HepG2 (cell line): ENCODE measurements around the gene SNX24. TPM values are rescaled to one million over a fixed set of nuclear protein-coding genes. Genes with fewer than 3 reads are reported as not detected.

Experiments used
- ATAC-seq: fragments of 200-7000 bp; cut with Tn5 transposase; 3 replicates; pipeline ENCODE4 v1.9.1; 2020; ENCODE audit warnings: mild to moderate bottlenecking, moderate library complexity
- BruUV-seq: library from RNA; stranded (reverse); fragments of 400-500 nt; replicated peaks from 2 replicates; lab custom pipeline; 2021; lab: Mats Ljungman, UMichigan
- CTCF ChIA-PET: fragments of 300-600 bp; formaldehyde crosslinking; extraction: SDS; loops from one replicate; lab custom pipeline; 2021; ENCODE audit warnings: low total read pairs, inconsistent platforms, low intra/inter-chr PET ratio; lab: Yijun Ruan, JAX
- POLR2A ChIA-PET: fragments of 350-600 bp; sonication (Branson Sonifier 250); formaldehyde crosslinking; loops from one replicate; lab custom pipeline; 2020; ENCODE audit warnings: antibody characterized with exemption, inconsistent platforms; lab: Yijun Ruan, JAX
- DNase-seq: peaks from one replicate; pipeline ENCODE4 v3.0.0-alpha.2; 2015; ENCODE audit warnings: low spot score
- FAIRE-seq: peaks from 3 replicates; lab custom pipeline; 2011; peaks lifted over from hg19 to GRCh38; lab: Jason Lieb, UNC
- H2AFZ ChIP-seq: one replicate; pipeline ENCODE4 v1.6.1; 2011; ENCODE audit warnings: low read length, inconsistent platforms
- H3K27ac ChIP-seq: fragments of 300-600 bp; 3 replicates; pipeline ENCODE4 v1.8.0; 2011; ENCODE audit warnings: mixed run types, mild to moderate bottlenecking, mixed read lengths, low read length, inconsistent platforms; ENCODE audit not compliant: insufficient read depth; ENCODE audit errors: extremely low read length
- H3K27me3 ChIP-seq, 2 experiments: fragments of 200-600 bp in 1 of 2; 2 replicates in 1 of 2; 3 replicates in 1 of 2; pipeline versions ENCODE4 v1.6.0 to v1.8.0; 2011; ENCODE audit warnings: low read length in 2 of 2, mild to moderate bottlenecking in 2 of 2, moderate library complexity in 2 of 2, inconsistent platforms in 1 of 2; ENCODE audit not compliant: insufficient read depth in 2 of 2, control insufficient read depth in 1 of 2
- H3K36me3 ChIP-seq, 2 experiments: fragments of 200-600 bp in 1 of 2; replicated peaks in 1 of 2; 2 replicates in 1 of 2; 3 replicates in 1 of 2; pipeline versions ENCODE4 v1.5.1 to v1.8.0; 2011; ENCODE audit warnings: low read length in 2 of 2, inconsistent platforms in 1 of 2; ENCODE audit not compliant: insufficient read depth in 2 of 2, control insufficient read depth in 1 of 2
- H3K4me1 ChIP-seq: 2 replicates; pipeline ENCODE4 v1.5.1; 2012; ENCODE audit warnings: low read length, inconsistent platforms; ENCODE audit not compliant: insufficient read depth
- H3K4me2 ChIP-seq: 2 replicates; pipeline ENCODE4 v1.6.0; 2011; ENCODE audit warnings: low read depth, low read length, inconsistent platforms
- H3K4me3 ChIP-seq, 3 experiments: fragments of 200-600 bp in 1 of 3; sonication (generic), shearing (Covaris generic) in 1 of 3; replicated peaks in 1 of 3; 2 replicates each; pipeline ENCODE4 v1.5.1; 2011 to 2016; ENCODE audit warnings: low read length in 3 of 3, inconsistent platforms in 2 of 3, low read depth in 2 of 3, mild to moderate bottlenecking in 2 of 3, control low read depth in 1 of 3, mixed read lengths in 1 of 3; ENCODE audit not compliant: insufficient read depth in 1 of 3
- H3K79me2 ChIP-seq: one replicate; pipeline ENCODE4 v1.6.1; 2011; ENCODE audit warnings: low read length, inconsistent platforms; ENCODE audit not compliant: insufficient read depth
- H3K9ac ChIP-seq: 2 replicates; pipeline ENCODE4 v1.6.0; 2011; ENCODE audit warnings: mild to moderate bottlenecking, low read depth, low read length, inconsistent platforms; ENCODE audit not compliant: insufficient read depth
- H3K9me3 ChIP-seq: 2 replicates; pipeline ENCODE4 v1.5.1; 2012; ENCODE audit warnings: mild to moderate bottlenecking, low read length
- H4K20me1 ChIP-seq: 2 replicates; pipeline ENCODE4 v1.6.0; 2011; ENCODE audit warnings: inconsistent platforms, mild to moderate bottlenecking, low read length, moderate library complexity; ENCODE audit not compliant: insufficient read depth
- CBFB ChIP-seq: sonication (generic); formaldehyde crosslinking; IDR thresholded peaks from 2 replicates; pipeline ENCODE4 v1.4.0; 2020; ENCODE audit warnings: missing genetic modification reagents
- MZF1 ChIP-seq: sonication (generic); formaldehyde crosslinking; IDR thresholded peaks from 2 replicates; pipeline ENCODE4 v1.8.1; 2023; ENCODE audit warnings: mild to moderate bottlenecking, missing genetic modification reagents, borderline replicate concordance
- PAWR ChIP-seq: sonication (generic); formaldehyde crosslinking; IDR thresholded peaks from 2 replicates; pipeline ENCODE4 v1.4.0; 2020; ENCODE audit warnings: missing genetic modification reagents, mild to moderate bottlenecking, borderline replicate concordance
- SMAD9 ChIP-seq: sonication (generic); formaldehyde crosslinking; IDR thresholded peaks from 2 replicates; pipeline ENCODE4 v1.5.1; 2020; ENCODE audit warnings: mild to moderate bottlenecking, missing genetic modification reagents
- ZNF230 ChIP-seq: sonication (generic); formaldehyde crosslinking; IDR thresholded peaks from 2 replicates; pipeline ENCODE4 v1.4.0; 2020; ENCODE audit warnings: mild to moderate bottlenecking, missing genetic modification reagents
- WGBS: methylation state at CpG from one replicate; pipeline ENCODE4 v1.1.6; 2017; ENCODE audit warnings: low lambda C conversion rate; 5-methylcytosine and 5-hydroxymethylcytosine counted together
- in situ Hi-C: cut with HindIII; loops from 2 replicates; pipeline ENCODE4 v1.10.0; 2017; ENCODE audit warnings: low pct_unique_long_range_greater_than_20kb; ENCODE audit not compliant: extremely low pct_ligation_motif_present
- intact Hi-C: fragments of 100-400 bp; cut with micrococcal nuclease; formaldehyde crosslinking; loops from one replicate; pipeline ENCODE4 v1.10.0; 2022; ENCODE audit not compliant: unreplicated experiment
- polyA plus RNA-seq, 8 experiments: library from polyadenylated mRNA; depleted of rRNA in 3 of 8; stranded (reverse) in 7 of 8; unstranded in 1 of 8; fragments of >200 nt; fragmentation: Illumina TruSeq in 4 of 8; extraction: Trizol in 4 of 8; gene quantifications; 2 replicates each; pipeline versions ENCODE4 v1.2.1 to v1.2.3, GENCODE V29; 2011 to 2016; ENCODE audit warnings: low read depth in 4 of 8, missing spikeins in 1 of 8, mixed read lengths in 1 of 8; ENCODE audit not compliant: insufficient read depth in 1 of 8
- total RNA-seq, 5 experiments: library from RNA; depleted of rRNA; stranded (reverse); fragments of >200 nt; fragmentation: Illumina TruSeq; extraction: Trizol; gene quantifications; 2 replicates each; pipeline ENCODE4 v1.2.3, GENCODE V29; 2016; ENCODE audit warnings: low read depth in 1 of 5
- TF ChIP-seq, protein P1 (sequence below): IDR thresholded peaks from 2 replicates; pipeline ENCODE4 v1.6.1; 2016; ENCODE audit warnings: missing genetic modification reagents, missing compliant biosample characterization
- TF ChIP-seq, protein P2 (sequence below): sonication (generic); formaldehyde crosslinking; IDR thresholded peaks from 2 replicates; pipeline ENCODE4 v1.4.0; 2020; ENCODE audit warnings: mild to moderate bottlenecking, missing genetic modification reagents
- TF ChIP-seq, protein P3 (sequence below): IDR thresholded peaks from 2 replicates; pipeline ENCODE4 v1.6.1; 2016

SNX24 gene
- total and polyA plus RNA-seq, 2 of the 13 experiments (the other 11 are each of a cell fraction or from before 2014, with no cell fraction given): 7.2 to 23.7 TPM

DNA sequence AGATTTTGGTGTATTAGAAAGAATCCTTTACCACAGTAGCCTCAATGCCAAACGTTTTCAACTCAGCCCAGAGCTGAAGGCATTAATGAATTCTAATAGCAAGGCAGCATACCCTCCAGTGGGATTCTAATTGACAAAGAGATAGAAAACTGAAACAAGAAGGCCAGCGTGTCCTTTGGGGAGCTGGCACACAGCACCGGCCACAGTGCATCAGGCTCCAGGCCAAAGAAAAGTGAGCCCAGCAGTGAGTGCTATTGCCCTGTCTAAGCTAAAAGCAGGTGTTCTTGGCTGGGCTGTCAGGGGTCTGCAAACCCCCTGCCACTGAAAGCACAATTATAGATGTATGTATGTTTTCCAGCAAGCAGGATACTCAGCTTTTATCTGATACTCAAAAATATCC lies 150.7 kb downstream of the SNX24 start:
- no peaks in the 10 kb centered on the region; a peak in 1 of 5 replicates for H3K36me3 ChIP-seq
- FAIRE-seq (no peak), DNase-seq (no peak), ATAC-seq (no peak)
- in situ Hi-C loops: no loop called here
- H3K9me3 ChIP-seq: no peaks in the 10 kb centered on the region
- no peaks in the 10 kb centered on the region for H3K79me2 ChIP-seq
- no peaks in the 10 kb centered on the region for H3K27me3 ChIP-seq
- no peak overlapping the region for H3K27ac ChIP-seq
- no peaks in the 10 kb centered on the region for H4K20me1 ChIP-seq
- intact Hi-C loops: no loop called here
- H3K4me2 ChIP-seq: no peak overlapping the region
- H3K4me1 ChIP-seq: no peaks in the 10 kb centered on the region
- ChIA-PET CTCF (no interaction called here), POLR2A (no interaction called here)
- no peak overlapping the region for H3K4me3 ChIP-seq
- no TSS peak for BruUV-seq
- WGBS: 91% methylated on average over 3 of the region's 3 CpGs
- TF ChIP-seq CBFB (CRISPR knock-in tag) (no peak), ZNF230 (CRISPR knock-in tag) (no peak), MZF1 (CRISPR knock-in tag) (no peak), PAWR (CRISPR knock-in tag) (no peak), SMAD9 (CRISPR knock-in tag) (no peak)
- TF ChIP-seq, protein P1, sequence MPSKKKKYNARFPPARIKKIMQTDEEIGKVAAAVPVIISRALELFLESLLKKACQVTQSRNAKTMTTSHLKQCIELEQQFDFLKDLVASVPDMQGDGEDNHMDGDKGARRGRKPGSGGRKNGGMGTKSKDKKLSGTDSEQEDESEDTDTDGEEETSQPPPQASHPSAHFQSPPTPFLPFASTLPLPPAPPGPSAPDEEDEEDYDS: no peak
- TF ChIP-seq, protein P2, sequence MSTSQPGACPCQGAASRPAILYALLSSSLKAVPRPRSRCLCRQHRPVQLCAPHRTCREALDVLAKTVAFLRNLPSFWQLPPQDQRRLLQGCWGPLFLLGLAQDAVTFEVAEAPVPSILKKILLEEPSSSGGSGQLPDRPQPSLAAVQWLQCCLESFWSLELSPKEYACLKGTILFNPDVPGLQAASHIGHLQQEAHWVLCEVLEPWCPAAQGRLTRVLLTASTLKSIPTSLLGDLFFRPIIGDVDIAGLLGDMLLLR (CRISPR knock-in tag): no peak
- TF ChIP-seq, protein P3, sequence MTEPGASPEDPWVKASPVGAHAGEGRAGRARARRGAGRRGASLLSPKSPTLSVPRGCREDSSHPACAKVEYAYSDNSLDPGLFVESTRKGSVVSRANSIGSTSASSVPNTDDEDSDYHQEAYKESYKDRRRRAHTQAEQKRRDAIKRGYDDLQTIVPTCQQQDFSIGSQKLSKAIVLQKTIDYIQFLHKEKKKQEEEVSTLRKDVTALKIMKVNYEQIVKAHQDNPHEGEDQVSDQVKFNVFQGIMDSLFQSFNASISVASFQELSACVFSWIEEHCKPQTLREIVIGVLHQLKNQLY (CRISPR knock-in tag): no peak
- H3K9ac ChIP-seq: no peak overlapping the region
- no peak overlapping the region for H2AFZ ChIP-seq
